PC-9 (cell line): ENCODE results near the gene GRIN2A. TPM values are rescaled to one million over a fixed set of nuclear protein-coding genes. Genes with fewer than 3 reads are reported as not detected.

Experiments
- BruUV-seq: library from RNA; stranded (reverse); fragments of 400-500 nt; replicated peaks from 2 replicates; lab custom pipeline; 2021; lab: Mats Ljungman, UMichigan
- CTCF ChIA-PET: fragments of 300-600 bp; sonication (Branson Sonifier 250); formaldehyde crosslinking; loops from one replicate; lab custom pipeline; 2022; ENCODE audit warnings: antibody characterized with exemption; lab: Charles Lee
- POLR2A ChIA-PET: fragments of 300-600 bp; sonication (Branson Sonifier 250); formaldehyde crosslinking; loops from one replicate; lab custom pipeline; 2022; ENCODE audit warnings: antibody characterized with exemption; ENCODE audit not compliant: unreplicated experiment; lab: Charles Lee
- DNase-seq, 2 experiments: peaks; one replicate each; pipeline versions ENCODE4 v3.0.0 to v3.0.0-alpha.2; 2015 to 2022; ENCODE audit warnings: mixed read lengths in 1 of 2
- H2AFZ ChIP-seq: fragments of 200-600 bp; sonication (generic); 2 replicates; pipeline ENCODE4 v1.8.1; 2017; ENCODE audit warnings: antibody characterized with exemption
- H3F3A ChIP-seq: fragments of 200-600 bp; sonication (generic); 2 replicates; pipeline ENCODE4 v1.8.1; 2017; ENCODE audit warnings: antibody characterized with exemption, mild to moderate bottlenecking, low read depth; ENCODE audit not compliant: insufficient read depth
- H3K27ac ChIP-seq: fragments of 200-600 bp; sonication (generic); 2 replicates; pipeline ENCODE4 v1.6.1; 2016; ENCODE audit warnings: mixed run types
- H3K27me3 ChIP-seq: fragments of 200-600 bp; sonication (generic); 2 replicates; pipeline ENCODE4 v1.6.1; 2016; ENCODE audit warnings: low read depth, mixed run types; ENCODE audit not compliant: insufficient read depth
- H3K36me3 ChIP-seq: fragments of 200-600 bp; sonication (generic); 2 replicates; pipeline ENCODE4 v1.6.1; 2016; ENCODE audit warnings: low read depth, mixed run types
- H3K4me1 ChIP-seq: fragments of 200-600 bp; sonication (generic); replicated peaks from 2 replicates; pipeline ENCODE4 v1.6.1; 2016; ENCODE audit warnings: mixed run types; ENCODE audit not compliant: insufficient read depth
- H3K4me2 ChIP-seq: fragments of 200-600 bp; sonication (generic); 2 replicates; pipeline ENCODE4 v1.6.1; 2017; ENCODE audit warnings: mixed run types
- H3K4me3 ChIP-seq: fragments of 200-600 bp; sonication (generic); 2 replicates; pipeline ENCODE4 v1.6.1; 2016; ENCODE audit warnings: mixed run types
- H3K79me2 ChIP-seq: fragments of 200-600 bp; sonication (generic); 2 replicates; pipeline ENCODE4 v1.6.1; 2017; ENCODE audit warnings: low read depth, mixed run types
- H3K9me2 ChIP-seq: fragments of 200-600 bp; sonication (generic); 2 replicates; pipeline ENCODE4 v1.8.1; 2017; ENCODE audit warnings: mild to moderate bottlenecking; ENCODE audit not compliant: insufficient read depth
- H3K9me3 ChIP-seq: fragments of 200-600 bp; sonication (generic); 2 replicates; pipeline ENCODE4 v1.8.1; 2016; ENCODE audit warnings: low read depth; ENCODE audit not compliant: insufficient read depth
- H4K20me1 ChIP-seq: fragments of 200-600 bp; sonication (generic); 2 replicates; pipeline ENCODE4 v1.8.1; 2017; ENCODE audit not compliant: insufficient read depth
- EZH2 ChIP-seq: fragments of 200-600 bp; sonication (generic); IDR thresholded peaks from 2 replicates; pipeline ENCODE4 v1.8.0; 2017; ENCODE audit warnings: antibody characterized with exemption, low read depth
- intact Hi-C: fragments of 100-400 bp; cut with micrococcal nuclease; formaldehyde crosslinking; loops from one replicate; pipeline ENCODE4 v1.10.0; 2022; ENCODE audit not compliant: unreplicated experiment
- total RNA-seq: library from RNA; stranded (reverse); gene quantifications from 2 replicates; pipeline ENCODE4 v1.2.3, GENCODE V29; 2021
- TF ChIP-seq, protein P1 (sequence below): fragments of 200-600 bp; sonication (generic); conservative IDR thresholded peaks from 2 replicates; pipeline ENCODE4 v1.6.1; 2017; ENCODE audit warnings: mixed run types, antibody characterized with exemption, mild to moderate bottlenecking, moderate library complexity

Gene GRIN2A
- total RNA-seq, 1 experiment from 2014 or later, result not detected

- ChIA-PET CTCF (no interaction called here), POLR2A (no interaction called here)
- no peak overlapping the region for H3K4me3 ChIP-seq
- H3K79me2 ChIP-seq, result no peaks in the 10 kb centered on the region
- no TSS peak for BruUV-seq
- no peaks in the 10 kb centered on the region for H3K4me1 ChIP-seq
- H4K20me1 ChIP-seq, result no peaks in the 10 kb centered on the region
- DNase-seq, result no peak
- H2AFZ ChIP-seq, result no peak overlapping the region
- H3K36me3 ChIP-seq, result no peaks in the 10 kb centered on the region
- H3K9me2 ChIP-seq, result no peaks in the 10 kb centered on the region
- H3K9me3 ChIP-seq, result no peaks in the 10 kb centered on the region
- H3K27ac ChIP-seq, result no peak overlapping the region
- no peaks in the 10 kb centered on the region for H3K27me3 ChIP-seq
- no peak for TF ChIP-seq EZH2
- TF ChIP-seq, protein P1, sequence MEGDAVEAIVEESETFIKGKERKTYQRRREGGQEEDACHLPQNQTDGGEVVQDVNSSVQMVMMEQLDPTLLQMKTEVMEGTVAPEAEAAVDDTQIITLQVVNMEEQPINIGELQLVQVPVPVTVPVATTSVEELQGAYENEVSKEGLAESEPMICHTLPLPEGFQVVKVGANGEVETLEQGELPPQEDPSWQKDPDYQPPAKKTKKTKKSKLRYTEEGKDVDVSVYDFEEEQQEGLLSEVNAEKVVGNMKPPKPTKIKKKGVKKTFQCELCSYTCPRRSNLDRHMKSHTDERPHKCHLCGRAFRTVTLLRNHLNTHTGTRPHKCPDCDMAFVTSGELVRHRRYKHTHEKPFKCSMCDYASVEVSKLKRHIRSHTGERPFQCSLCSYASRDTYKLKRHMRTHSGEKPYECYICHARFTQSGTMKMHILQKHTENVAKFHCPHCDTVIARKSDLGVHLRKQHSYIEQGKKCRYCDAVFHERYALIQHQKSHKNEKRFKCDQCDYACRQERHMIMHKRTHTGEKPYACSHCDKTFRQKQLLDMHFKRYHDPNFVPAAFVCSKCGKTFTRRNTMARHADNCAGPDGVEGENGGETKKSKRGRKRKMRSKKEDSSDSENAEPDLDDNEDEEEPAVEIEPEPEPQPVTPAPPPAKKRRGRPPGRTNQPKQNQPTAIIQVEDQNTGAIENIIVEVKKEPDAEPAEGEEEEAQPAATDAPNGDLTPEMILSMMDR, result no peak
- no peak overlapping the region for H3K4me2 ChIP-seq
- intact Hi-C loops, result no loop called here
- no peaks in the 10 kb centered on the region for H3F3A ChIP-seq
Measured at GRCh38 chr16:9843424-9844018, 338.7 kb downstream of the GRIN2A start.

DNA sequence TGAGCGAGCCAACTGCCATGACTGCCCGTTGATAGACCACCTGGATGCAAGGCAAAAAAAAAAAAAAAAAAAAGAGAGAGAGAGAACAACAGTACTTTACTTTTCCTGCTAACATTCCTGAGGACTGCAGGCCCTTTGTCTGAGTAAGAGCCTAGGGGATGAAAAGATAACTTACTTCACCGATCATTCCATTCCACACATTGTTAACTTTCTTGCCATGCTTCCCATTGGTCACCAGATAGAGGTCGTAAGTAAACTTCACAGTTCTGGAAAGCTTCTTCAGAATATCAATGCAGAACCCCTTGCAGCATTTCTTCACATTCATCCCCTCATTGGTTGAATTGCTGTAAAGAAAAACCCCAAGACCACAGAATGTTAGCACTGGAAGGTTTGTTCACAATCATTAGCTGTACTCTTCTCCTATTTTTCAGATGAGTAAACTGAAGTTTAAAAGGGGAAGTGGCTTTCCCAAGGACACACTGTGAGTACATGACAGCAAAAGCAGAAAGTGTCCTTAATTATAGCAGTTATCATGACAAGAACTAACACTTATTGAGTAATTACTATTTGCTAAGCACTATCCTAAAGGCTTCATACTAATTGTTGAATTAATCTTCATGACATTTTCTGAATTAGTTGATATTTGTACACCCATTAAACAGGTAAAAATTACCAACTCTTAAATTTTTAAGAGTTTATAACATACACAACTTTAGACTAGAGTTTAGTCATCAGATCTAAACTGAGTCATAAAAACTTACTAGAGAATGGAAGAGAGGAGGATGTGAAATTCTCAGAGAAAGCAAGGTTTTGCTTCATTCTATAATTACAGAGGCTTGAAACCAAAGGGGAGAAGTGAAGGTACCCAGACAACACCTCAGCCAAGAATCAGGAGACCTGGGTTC, 341.2 kb downstream of the GRIN2A start:
- intact Hi-C loops, result no loop called here
- Histone ChIP-seq H3K9me2 (no peaks in the 10 kb centered on the region), H3K4me3 (no peak overlapping the region), H3K4me2 (no peak overlapping the region), H3K27ac (no peak overlapping the region), H2AFZ (no peak overlapping the region), H3K4me1 (no peaks in the 10 kb centered on the region), H3F3A (no peaks in the 10 kb centered on the region), H3K9me3 (no peaks in the 10 kb centered on the region), H4K20me1 (no peaks in the 10 kb centered on the region), H3K36me3 (no peaks in the 10 kb centered on the region), H3K79me2 (no peaks in the 10 kb centered on the region), H3K27me3 (no peaks in the 10 kb centered on the region)
- ChIA-PET POLR2A (no interaction called here), CTCF (interaction anchor here (0.6 to 0.7 kb wide), 2 partner anchors 113 to 263 kb away, joined by 5 read pairs; no protein-coding TSS in a partner anchor)
- no peak for DNase-seq
- no TSS peak for BruUV-seq
- no peak for TF ChIP-seq EZH2
- TF ChIP-seq, protein P1, result no peak

- Histone ChIP-seq H3K9me3 (no peaks in the 10 kb centered on the region), H3F3A (no peaks in the 10 kb centered on the region), H4K20me1 (no peaks in the 10 kb centered on the region), H2AFZ (no peak overlapping the region), H3K27me3 (no peaks in the 10 kb centered on the region), H3K36me3 (no peaks in the 10 kb centered on the region), H3K4me3 (no peak overlapping the region), H3K4me2 (no peak overlapping the region), H3K27ac (no peak overlapping the region), H3K79me2 (no peaks in the 10 kb centered on the region), H3K9me2 (no peaks in the 10 kb centered on the region), H3K4me1 (no peaks in the 10 kb centered on the region)
- BruUV-seq, result no TSS peak
- ChIA-PET CTCF (interaction anchor here (0.8 kb wide), 1 partner anchor 672 kb away, joined by 3 read pairs; no protein-coding TSS in a partner anchor), POLR2A (no interaction called here)
- no peak for TF ChIP-seq EZH2
- TF ChIP-seq, protein P1, result no peak
- DNase-seq, result no peak
- intact Hi-C loops, result no loop called here
Measured at GRCh38 chr16:9837481-9837880, 344.7 kb downstream of the GRIN2A start.
